ENCODE results near the gene ABCF1. TPM values are rescaled to one million over a fixed set of nuclear protein-coding genes. Genes with fewer than 3 reads are reported as not detected.

The ABCF1 gene
- total RNA-seq, 2 donors from 2014 or later = 43.6 to 61.3 TPM

- intact Hi-C loops (cut with DNase I) = no loop called here
Observed at GRCh38 chr6:30562470-30563425, 8.5 kb upstream of the ABCF1 start.

GRCh38 chr6:30564114-30564513 lies 7.1 kb upstream of the ABCF1 start:
- no peak for DNase-seq
- Histone ChIP-seq H3K36me3 (no peaks in the 10 kb centered on the region), H3K9ac (ENCODE audit: low read depth in 2 of 2, low read length in 2 of 2) (no peak overlapping the region), H3K4me3 (no peak overlapping the region), H3K27ac (no peak overlapping the region), H3K27me3 (no peaks in the 10 kb centered on the region), H3K4me1 (no peaks in the 10 kb centered on the region), H3K9me3 (no peaks in the 10 kb centered on the region)
- TF ChIP-seq CTCF (IDR thresholded peaks at IDR 0.05) = no peak
- intact Hi-C loops (cut with DNase I) = no loop called here

More at GRCh38 chr6:30562470-30563425, 8.5 kb upstream of the ABCF1 start:
- TF ChIP-seq CTCF (IDR thresholded peaks at IDR 0.05) = no peak
- H3K4me1 ChIP-seq = no peaks in the 10 kb centered on the region
- no peak overlapping the region for H3K4me3 ChIP-seq
- H3K36me3 ChIP-seq = no peaks in the 10 kb centered on the region
- no peak for DNase-seq
- H3K27me3 ChIP-seq = no peaks in the 10 kb centered on the region
- no peak overlapping the region for H3K27ac ChIP-seq
- no peaks in the 10 kb centered on the region for H3K9me3 ChIP-seq
- no peak overlapping the region for H3K9ac ChIP-seq (ENCODE audit: low read depth in 2 of 2, low read length in 2 of 2)

DNA sequence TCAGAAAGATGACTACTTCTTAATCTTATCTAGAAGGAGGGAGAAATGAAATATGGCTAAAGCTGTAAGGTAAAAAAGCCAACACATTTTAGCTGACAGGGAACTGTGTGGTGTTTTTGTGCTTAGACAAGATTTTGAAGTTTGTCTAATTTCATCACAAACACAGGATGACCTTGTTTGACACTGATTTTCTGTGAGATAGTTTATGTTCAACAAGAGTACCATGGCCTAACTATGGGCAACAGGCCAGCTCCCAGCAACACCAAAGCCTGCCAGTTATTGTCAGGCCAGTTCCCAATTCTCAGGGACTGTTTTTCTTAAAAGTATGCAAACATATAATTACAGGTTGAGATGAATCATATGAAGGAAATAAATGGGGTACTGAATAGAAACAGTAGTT lies 5.5 kb upstream of the ABCF1 start:
- Histone ChIP-seq H3K9ac (ENCODE audit: low read depth in 2 of 2, low read length in 2 of 2) (no peak overlapping the region), H3K4me1 (peaks cover 8% of the 10 kb centered on the region), H3K27ac (no peak overlapping the region), H3K9me3 (no peaks in the 10 kb centered on the region), H3K27me3 (no peaks in the 10 kb centered on the region), H3K4me3 (no peak overlapping the region), H3K36me3 (no peaks in the 10 kb centered on the region)
- intact Hi-C loops (cut with DNase I) = no loop called here
- no peak for TF ChIP-seq CTCF (IDR thresholded peaks at IDR 0.05)
- no peak for DNase-seq

DNA sequence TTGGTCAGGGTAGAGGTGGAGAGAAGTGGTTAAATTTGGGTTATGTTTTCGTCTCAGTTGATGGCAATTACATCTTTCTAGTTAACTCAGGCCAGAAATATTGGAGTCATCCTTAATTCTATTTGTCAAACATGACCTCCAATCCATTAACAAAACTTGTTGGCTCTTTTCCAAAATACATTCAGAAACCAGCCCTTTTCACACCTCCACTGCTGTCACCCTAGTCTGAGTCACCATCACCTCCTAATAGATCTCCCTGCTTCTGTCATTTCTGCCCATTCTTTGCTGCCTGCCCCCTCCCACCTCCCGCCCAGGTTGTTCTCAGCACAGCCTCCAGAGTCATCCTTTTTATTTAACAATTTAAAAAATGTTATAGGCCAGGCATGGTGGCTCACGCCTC lies 3.0 kb upstream of the ABCF1 start:
- intact Hi-C loops (cut with DNase I) = no loop called here
- TF ChIP-seq CTCF (IDR thresholded peaks at IDR 0.05) = no peak
- no peak overlapping the region for H3K9ac ChIP-seq (ENCODE audit: low read depth in 2 of 2, low read length in 2 of 2)
- no peak for DNase-seq
- no peak overlapping the region for H3K4me3 ChIP-seq
- H3K36me3 ChIP-seq = no peaks in the 10 kb centered on the region
- H3K27ac ChIP-seq = no peak overlapping the region
- peaks cover 21% of the 10 kb centered on the region for H3K4me1 ChIP-seq
- no peaks in the 10 kb centered on the region for H3K27me3 ChIP-seq
- H3K9me3 ChIP-seq = no peaks in the 10 kb centered on the region

DNA sequence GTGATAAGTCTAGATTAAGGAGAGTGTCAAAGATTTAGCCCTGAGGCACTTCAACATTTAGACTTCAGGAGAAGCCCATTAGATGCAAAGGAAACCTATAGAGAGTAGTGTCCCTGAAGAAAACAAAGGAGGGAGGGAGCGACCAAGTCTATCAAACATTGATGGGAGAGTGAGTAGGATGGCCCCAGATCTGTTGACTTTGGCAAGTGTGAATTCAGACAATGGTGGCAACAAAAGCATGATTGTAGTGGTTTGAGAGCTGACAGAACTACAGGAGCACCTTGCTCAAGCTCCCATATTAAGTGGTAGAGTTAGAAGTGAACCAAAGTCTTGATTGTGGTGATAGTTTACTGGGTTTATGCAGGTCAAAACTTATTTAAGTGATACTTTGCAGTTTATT lies 979 bp upstream of the ABCF1 start:
- no peaks in the 10 kb centered on the region for H3K9me3 ChIP-seq
- TF ChIP-seq CTCF (IDR thresholded peaks at IDR 0.05) = no peak
- H3K36me3 ChIP-seq = no peaks in the 10 kb centered on the region
- peak overlapping the region; percentile 67 to 92 for H3K9ac ChIP-seq (ENCODE audit: low read depth in 2 of 2, low read length in 2 of 2)
- peak overlapping the region; percentile 73 for H3K4me3 ChIP-seq
- H3K4me1 ChIP-seq = peaks cover 21% of the 10 kb centered on the region
- H3K27me3 ChIP-seq = no peaks in the 10 kb centered on the region
- DNase-seq = no peak
- intact Hi-C loops (cut with DNase I) = no loop called here
- H3K27ac ChIP-seq = no peak overlapping the region
